Inferior parietal cortex (tissue), 1 donor: Measurements from ENCODE around the gene HRC.
"Not testable (repeated sequence)": the region's sequence is repeated elsewhere in the genome, so short reads cannot be mapped to it uniquely, and the experiment has no call there.

ENCODE experiments used
- DNase-seq: peaks from one replicate; pipeline ENCODE4 v3.0.0-alpha.2; 2016; ENCODE audit errors: extremely low spot score

Gene HRC

DNA sequence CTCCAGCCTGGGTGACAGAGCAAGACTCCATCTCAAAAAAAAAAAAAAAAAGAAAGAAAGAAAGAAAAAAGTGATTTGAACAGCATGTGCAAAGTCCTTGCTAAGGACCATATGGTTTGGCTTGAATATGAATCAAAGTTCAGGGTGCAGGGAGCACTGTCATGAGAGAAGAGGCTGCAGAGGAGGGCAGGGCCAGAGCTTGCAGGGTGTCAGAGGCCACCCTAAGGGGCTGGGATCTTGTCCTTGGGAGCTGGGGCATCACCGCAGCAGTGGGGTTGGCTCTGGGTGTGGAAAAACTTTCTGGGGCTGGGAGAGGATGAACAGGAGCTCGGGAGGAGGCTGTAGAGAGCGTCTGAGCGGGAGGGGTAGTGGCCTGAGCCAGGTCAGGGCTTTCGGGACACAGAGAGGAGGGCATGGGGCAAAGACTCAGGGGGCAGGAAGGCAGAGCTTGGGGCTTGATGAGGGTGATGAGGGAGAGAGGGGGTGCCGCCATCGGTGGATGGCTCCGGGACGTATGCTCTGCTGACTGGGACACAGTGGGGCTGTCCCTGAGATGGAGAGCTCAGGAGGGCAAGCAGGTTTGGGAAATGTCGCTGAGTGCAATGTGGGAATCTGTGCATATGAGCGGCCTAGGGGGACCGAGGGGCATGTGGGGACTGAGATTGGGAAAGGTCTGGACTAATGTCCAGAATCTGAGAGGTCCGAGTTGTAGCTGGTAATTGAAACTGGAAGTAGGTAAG is 5.4 kb upstream of the HRC start:
- DNase-seq: no peak

DNA sequence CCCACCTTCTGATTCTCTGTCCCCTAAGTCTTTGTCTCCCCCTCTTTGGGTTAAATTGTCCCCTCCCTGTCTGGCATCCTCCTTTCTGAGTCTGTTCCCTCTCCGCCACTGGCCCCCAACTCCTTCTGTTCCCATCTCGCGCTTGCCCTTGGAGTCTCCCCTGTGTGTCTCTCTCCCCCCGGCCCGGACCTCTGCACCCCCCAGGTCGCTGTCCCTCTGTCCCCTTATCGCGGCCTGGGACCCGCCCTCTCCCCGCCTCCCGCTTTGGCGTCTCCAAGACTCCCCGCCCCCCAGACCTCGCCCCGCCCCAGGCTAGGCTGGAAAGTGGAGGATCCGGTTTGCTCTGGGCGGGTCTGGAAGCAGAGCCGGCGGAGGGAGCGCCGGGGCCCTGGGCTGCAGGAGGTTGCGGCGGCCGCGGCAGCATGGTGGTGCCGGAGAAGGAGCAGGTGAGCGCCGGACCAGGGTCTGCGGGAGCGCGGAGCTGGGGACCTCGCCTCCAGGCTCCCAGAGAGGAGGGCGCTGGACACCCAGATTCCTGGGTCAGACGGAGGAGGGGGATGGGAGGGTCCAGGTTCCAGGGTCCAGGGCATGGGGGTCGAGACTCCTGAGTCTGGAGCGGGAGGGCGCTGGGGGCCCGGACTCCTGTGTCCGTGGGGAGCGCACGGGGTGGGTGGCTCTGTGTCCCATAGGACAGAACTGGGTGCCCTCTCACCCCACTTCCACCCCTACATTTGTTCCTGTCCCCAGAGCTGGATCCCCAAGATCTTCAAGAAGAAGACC is 2.4 kb upstream of the HRC start, which contains the start of gene TRPM4:
TRPM4 (plus strand) TSS at position 348 of the 780 bp plus-strand sequence; CDS start at position 423, 75 bp downstream.
- peak; percentile 59 for DNase-seq

DNA sequence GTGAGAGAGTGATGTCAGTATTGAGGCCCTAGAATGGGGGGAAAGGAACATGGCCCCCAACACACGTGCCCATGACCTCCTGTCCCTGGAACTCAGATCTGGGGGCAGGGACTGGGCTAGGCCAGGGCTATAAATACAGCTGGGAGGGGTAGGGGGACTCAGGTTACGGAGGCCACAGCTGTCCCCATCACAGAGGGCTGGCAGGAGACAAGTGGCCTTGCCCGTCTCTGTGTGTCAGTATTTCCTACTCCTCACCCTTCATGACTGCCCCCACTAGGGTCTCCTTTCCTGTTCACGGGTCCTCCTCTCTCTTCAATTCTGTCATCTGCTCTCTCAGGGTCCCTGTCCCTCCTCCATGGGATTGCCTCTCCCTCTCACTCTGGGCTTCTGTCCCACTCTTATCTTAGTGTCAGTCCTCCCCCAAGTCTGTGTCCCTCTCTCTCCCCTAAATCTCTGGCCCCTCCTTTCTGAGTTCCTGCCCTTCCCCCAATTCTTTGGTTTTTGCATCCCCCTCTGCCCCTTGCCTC is 687 bp upstream of the HRC start:
- no peak for DNase-seq

DNA sequence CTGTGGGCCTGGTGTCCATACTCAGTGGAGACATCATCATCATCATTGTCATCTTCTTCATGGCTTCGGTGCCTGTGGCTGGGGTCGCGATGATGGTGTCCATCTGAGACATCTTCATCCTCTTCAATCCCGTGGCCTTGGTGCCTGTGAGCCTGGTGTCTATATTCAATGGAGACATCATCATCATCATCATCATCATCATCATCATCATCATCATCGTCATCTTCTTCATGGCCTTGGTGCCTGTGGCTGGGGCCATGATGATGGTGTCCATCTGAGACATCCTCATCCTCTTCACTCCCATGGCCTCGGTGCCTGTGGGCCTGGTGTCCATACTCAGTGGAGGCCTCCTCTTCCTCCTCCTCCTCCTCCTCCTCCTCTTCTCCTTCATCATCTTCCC is 917 bp downstream of the HRC start:
- DNase-seq: no peak

DNA sequence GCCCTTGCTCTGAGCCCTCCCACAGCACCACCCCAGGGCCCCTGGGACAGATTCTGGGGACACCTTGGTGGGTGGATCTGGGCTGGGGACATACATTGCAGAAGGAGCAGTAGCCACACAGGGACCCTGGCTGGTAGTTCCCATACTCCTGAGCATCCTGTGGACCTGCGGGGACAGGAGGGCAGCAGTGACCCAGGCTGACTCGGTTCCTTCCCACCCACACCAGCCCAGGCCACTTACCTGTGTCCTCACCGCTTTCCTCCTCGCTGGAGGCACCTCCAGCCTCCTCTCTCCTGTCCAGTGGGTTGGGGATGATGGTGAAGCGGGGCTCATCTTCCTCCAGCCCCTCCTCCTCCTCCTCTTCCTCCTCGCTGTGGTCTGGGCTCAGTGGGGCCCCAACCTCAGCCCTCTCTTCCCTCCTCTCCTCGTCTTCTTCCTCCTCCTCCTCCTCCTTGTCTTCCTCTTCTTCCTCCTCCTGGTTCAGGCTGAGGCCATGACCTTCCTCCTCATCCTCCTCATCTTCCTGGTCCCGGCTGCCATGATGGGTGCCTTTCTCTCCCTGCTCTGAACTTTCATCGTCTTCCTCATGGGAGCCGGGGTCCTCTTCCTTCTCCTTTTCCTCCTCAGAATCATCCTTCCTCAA is 1.9 kb downstream of the HRC start:
- DNase-seq: no peak

DNA sequence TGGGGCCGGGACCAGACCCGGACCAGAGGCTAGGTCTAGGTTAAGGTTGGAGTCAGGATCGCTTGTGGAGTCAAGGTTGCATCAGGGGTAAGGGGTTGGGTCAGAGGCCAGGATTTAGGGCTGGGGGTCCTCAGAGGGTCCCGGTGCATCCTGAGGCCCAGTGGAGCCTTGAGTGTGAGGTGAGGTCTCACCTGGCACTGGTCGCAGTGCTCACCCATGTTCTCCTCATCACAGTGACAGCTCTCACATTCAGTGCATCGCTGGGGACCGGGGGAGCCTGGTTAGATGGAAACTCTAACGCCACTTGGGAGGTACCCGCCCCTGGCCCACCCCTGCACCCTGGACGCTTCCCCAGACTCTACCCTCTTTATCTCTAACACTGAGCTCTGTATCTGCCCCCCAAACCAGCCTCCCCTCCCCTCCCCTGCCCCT is 3.1 kb downstream of the HRC start:
- no peak for DNase-seq

DNA sequence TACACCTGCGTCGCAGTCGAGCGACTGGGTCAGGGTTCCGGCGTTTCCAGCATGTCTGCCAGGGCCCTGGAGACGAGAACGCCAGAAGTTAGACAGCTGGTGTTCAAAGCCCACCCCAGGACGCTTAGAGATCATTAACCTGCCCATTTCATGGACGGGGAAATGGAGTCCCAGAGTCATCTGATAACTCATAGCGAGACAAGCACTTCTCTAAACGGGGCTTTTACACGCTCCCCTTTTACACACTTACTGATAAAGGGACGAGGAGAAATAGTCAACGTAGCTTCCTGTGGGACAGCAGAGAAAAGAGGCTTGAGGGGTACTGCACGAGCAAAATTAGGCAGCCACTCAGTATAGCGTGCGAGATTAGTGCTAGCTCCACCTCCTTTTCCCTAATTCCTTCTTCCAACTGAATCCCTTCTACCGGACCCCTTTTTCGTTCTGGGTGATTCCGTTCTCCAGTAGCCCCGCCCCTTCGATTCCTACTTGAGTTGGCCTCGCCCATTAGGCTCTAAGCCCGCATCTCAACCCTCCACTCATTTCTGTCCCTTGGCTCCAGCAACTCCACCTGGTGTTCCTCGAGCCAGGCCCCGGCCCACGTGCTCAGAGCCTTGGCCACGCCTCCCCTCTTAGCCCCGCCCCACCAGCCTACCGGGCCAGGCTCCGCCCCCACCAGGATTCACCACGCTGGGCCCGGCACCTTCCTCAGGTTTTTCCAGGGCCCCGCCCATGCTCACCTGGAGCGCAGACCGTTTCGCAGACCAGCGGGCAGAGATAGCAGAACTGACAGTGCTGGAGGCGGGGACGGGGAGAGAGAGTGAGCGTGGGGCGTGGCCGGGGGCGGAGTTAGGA is 3.7 kb downstream of the HRC start:
- DNase-seq: peak; percentile 44

DNA sequence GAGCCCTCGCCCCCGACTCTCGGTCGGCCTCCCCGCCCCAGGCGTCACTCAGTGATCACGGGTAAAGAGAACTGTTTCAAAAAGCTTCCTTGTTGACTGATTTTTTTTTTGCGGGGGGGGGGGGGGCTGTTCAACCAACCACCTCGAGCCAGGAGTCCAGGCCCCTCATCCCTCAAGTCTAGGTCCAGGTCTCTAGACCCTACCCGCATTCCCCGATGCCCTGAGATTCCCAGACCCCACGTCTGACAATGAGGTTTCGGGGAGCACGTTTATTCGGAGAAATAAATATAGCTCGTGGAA is 4.3 kb downstream of the HRC start:
- DNase-seq: no peak

DNA sequence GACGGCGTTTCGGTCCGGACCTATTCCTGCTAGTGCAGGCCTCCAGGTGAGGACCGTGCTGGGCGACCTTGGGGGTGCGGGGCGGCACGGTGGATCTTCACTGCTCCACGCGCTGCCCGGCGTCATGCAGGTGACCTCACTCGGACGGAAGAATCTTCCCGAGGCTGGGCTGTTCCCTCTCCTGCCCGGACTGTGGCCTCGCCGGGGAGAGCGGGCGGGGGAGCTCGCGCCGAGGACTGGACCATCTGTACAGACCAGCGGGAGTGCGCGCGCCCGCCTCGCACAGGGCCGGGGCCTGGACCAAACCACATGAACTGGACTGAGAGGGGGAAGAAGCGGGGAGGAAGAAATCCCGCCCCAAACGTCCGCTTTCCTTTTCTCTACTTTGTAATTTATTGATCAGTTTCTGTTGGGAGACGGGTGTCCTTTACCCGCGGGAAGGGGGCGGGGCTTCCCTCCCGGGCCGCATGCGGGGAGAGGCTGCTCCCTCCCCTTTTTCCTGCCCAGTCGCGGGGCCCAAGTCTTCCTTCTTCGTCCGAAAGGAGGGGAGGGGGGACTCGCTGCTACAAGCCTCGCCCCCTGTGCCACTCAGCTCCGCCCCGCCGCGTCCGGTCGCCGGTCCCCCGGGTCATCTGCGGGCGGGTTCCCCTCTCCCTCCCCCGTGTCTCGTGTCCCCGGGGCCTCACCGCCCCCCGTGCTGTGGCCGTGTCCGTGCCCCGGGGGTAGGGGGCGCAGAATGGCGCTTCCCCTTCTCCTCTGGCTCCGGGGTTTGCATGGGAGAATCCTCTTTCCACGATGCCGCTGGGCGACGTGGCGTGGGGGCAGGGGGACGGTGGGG is 4.9 kb downstream of the HRC start:
- peak; percentile 71 for DNase-seq

DNA sequence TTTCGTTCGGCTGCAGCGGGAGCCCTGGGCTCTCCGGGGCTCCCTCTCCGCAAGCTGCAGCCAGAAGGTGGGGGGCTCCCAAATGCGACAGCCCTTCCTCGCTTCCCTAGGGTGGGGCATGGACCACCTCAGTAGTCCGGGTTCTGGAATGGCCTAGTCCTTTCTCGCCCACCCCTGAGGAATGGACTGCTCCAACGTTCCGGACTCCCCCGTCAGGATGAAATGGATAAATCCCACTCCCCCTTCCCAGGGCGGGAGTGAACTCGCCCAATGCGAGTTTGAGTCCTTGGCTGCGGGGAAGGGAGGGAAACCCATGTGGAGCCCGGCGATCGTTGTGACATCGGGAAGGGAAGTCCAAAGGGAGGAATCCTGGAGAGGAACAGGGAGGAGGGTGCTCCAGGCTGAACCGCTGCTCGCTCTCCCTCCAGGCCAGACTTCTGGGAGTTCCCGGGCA is 5.5 kb downstream of the HRC start:
- peak; percentile 86 for DNase-seq

DNA sequence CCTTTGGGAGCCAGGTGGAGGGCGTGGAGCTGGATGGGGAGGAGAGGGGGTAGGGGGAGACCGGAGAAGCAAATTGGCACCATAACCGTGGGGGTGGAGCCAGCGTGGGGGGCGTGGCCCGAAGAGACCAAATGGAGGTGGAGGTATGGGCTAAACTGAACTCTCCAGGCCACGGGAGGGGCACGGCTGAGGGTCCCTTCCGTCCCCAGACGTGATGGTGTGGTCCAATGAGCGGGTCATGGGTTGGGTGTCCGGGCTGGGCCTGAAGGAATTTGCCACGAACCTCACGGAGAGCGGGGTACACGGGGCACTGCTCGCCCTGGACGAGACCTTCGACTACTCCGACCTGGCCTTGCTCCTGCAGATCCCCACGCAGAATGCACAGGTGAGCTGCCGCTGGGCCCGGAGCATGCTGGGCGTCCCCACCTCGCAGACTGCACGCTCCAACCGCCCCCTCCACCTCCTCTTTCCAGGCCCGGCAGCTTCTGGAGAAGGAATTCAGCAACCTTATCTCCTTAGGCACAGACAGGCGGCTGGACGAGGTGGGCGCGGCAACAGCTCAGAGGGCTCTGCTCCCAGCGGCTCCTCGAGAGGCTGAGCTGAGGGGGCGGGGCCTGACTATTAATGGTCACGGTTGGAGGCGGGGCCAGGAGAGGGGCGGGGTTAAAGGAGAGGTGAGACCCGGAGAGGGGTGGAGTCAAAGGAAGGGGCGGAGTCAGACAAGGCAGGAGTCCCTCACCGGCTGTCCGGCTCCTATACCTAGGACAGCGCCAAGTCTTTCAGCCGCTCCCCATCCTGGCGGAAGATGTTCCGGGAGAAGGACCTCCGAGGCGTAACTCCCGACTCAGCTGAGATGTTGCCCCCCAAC is 6.2 kb downstream of the HRC start:
- DNase-seq: peak; percentile 69

DNA sequence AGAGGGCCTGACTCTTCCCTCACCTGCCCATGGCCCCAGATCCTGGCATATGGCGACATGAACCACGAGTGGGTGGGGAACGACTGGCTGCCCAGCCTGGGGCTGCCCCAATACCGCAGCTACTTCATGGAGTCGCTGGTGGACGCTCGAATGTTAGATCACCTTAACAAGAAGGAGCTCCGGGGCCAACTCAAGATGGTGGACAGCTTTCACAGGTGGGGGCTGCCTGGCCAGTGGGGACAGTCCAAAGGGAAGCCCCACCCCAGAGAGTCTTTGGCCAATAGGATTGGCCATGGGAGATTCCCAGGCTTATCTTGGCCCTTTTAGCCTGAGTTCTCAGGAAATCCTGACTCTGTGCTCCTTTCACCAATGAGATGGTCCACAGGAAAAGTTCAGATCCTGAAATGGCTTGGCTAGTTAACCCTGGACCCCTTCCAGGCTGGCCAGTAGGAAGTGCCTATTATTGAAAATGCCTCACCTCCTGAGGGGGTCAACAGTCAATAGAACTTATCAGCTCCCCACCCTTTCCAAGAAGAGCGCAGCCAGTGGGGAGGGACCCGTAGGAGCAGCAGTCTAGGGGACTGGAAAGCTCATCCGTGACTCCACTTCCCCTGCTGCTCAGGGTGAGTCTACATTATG is 7.0 kb downstream of the HRC start:
- no peak for DNase-seq

DNA sequence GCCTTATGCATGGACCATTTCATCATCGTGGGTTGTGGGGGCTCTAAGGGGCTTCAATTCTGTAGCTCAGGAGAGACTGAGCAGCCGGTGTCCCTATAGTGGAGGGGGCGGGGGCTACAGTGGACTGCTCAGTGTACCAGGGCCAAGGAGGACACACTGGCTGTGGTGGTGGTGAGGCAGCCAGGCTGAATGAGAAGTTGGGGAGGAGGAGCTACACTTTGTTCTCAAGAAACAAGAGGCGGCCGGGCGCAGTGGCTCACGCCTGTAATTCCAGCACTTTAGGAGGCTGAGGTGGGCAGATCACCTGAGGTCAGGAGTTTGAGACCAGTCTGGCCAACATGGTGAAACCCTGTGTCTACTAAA is 8.8 kb downstream of the HRC start:
- not testable (repeated sequence) for DNase-seq

DNA sequence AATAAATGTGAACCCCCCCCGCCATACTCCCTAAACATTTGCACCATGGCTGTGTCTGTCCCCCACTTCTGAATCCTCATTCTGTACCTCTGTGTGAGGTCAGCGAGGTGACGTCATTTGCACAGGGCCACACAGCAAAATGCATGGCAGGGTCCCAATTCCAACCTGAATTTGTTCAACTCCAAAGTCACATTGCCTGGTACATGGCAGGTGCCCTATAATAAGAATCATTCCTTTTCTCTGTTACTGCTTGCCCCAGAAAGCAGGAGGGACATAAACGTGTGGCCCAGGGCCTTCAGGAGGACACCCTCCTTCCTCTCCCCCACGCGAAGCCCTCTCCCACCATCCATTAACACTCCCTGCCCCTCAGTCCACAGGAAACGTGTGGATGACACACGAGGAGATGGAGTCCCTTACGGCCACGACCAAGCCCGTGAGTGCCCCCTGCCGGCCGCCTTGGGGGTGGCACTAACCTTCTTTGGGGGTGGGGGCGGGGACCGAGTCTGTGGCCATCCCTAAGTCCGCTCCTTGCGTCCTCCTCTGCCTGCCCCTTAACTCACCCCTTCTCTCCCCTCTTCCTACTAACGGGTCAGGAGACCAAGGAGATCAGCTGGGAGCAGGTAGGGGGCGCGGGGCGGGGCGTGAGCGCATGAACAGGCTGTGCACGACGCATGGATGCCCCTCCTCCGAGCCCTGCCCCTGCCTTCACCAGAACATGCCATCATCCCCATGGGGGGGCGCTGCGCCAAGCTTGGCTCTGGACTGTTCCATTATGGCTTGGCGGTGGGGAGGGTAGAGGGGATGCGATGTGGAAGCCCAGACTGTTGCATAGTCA is 9.4 kb downstream of the HRC start:
- DNase-seq: peak; percentile 67

DNA sequence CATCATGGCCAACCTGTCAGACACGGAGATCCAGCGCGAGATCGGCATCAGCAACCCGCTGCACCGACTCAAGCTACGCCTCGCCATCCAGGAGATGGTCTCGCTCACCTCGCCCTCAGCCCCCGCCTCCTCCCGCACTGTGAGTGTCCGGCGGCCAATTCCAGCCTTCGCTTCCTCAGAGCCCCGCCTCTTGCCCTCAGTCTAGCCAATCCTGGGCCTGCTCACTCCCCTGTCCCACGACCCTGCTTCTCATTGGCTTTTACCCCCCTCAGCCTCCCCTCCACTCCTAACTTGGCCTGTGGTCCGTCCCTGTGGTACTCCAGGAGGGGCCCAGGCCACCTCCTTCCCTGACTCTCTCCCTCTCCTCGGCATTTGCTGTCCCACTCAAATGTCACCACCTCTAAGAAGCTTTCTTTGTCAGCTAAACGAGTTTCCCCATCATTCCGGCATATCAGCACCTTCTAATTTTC is 12.3 kb downstream of the HRC start:
- peak; percentile 83 for DNase-seq

DNA sequence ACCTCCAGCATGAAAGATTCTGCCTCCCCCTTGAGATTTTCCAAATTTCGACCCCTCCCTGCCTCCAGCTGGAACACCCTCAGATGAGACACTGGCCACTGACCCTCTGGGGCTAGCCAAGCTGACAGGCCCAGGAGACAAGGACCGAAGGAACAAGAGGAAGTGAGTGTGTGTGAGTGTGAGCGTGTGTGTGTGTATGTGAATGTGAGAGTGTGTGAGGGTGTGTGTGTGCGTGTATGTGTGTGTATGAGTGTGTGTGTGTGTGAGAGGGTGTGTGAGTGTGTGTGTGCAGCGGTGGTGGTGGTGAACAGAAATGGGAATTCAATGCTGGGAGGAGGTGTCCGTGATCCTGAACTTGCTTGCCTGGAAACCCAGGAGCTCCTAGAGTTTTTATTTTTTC is 13.8 kb downstream of the HRC start:
- DNase-seq: no peak

DNA sequence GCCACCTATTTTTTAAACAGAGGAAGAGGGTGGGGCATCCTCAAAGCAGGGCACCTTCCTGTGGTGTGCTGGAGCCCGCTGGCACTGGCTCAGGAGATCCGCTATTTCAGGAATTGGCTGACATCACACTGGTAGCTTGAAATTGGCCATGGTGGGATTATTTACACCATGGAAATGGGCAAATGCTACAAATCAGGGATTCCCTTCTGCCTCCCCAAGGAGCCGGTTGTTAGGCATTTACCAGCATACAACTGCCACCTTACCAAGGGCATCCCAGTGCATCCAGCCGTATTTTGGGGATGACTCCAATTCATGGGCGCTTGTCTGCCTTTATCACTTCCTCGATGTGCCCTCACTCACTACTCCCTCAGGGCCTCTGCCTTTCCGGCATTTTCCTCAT is 14.2 kb downstream of the HRC start:
- no peak for DNase-seq

DNA sequence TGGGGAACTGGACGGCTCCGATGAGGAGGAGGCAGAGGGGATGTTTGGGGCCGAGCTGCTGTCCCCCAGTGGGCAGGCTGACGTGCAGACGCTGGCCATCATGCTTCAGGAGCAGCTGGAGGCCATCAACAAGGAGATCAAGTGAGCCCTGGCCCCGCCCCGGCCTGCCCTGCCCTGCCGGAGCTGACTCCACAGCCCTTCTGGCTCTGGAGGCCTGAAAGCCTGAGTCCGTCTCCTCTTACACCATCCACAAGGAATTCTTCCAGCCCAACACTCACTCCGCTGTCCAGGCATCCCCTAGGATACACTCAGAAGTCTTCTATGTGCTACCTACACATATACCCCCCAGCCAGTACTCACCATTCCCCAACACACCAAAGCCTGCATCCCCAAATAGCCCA is 18.4 kb downstream of the HRC start:
- DNase-seq: no peak
